Measurements from ENCODE around the gene NDC1.
"Not testable (repeated sequence)": the region's sequence is repeated elsewhere in the genome, so short reads cannot be mapped to it uniquely, and the experiment has no call there.

NDC1 gene

GRCh38 chr1:53822931-53823330 is 15.2 kb downstream of the NDC1 start:
- no peak for DNase-seq

DNA sequence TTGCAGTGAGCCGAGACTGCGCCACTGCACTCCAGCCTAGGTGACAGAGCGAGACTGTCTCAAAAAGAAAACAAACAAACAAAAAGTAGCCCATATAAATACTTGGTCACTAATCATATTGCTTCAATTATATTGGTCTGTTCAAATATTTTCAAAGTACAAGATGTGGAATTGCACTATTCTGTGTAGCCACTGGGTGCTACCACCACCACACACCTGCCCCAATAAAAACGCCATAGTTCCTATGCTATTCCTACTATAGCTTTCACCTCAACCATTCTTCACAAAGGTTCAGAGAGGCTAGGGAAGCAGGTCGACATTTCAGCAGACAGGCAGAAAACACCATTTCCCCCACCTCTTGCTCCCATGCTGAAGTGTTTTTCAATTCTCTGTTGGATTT is 16.7 kb downstream of the NDC1 start:
- DNase-seq = no peak

DNA sequence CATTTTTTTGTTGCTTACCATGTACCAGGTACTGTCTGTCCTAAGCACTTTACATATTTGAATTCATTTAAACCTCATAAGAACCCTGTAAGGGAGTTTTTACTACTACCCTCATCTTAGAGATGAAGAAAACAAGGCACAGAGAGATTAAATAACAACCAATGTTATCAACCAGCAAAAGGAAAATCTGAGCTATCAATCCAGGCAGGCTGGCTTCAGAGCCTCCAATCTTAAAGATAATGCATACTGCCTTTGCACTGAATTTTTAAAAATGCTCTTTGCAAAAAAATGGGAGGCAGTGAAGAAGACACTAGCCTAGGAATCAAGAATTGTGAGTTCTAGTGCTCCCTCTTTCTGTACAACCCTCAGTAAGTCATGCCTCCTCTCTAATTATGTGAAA is 18.7 kb downstream of the NDC1 start:
- DNase-seq = no peak

DNA sequence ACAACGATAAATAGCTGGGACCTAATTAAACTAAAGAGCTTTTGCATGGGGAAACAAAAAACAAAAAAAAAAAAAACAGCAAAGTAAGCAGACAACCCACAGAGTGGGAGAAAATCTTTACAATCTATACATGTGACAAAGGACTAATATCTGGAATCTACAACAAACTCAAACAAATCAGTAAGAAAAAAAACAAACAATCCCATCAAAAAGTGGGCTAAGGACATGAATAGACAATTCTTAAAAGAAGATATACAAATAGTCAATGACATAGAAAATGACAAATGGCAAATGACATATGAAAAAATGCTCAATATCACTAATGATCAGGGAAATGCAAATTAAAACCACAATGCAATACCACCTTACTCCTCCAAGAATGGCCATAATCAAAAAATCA is 21.5 kb downstream of the NDC1 start:
- DNase-seq = not testable (repeated sequence)

DNA sequence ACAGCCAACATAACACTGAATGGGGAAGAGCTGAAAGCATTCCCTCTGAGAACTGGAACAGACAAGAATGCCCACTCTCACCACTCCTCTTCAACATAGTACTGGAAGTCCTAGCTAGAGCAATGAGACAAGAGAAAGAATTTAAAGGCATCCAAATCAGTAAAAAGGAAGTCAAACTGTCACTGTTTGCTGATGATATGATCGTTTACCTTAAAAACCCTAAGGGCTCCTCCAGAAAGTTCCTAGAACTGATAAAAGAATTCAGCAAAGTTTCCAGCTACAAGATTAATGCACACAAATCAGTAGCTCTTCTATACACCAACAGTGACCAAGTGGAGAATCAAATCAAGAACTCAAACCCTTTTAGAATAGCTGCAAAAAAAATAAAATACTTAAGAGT is 22.6 kb downstream of the NDC1 start:
- not testable (repeated sequence) for DNase-seq

DNA sequence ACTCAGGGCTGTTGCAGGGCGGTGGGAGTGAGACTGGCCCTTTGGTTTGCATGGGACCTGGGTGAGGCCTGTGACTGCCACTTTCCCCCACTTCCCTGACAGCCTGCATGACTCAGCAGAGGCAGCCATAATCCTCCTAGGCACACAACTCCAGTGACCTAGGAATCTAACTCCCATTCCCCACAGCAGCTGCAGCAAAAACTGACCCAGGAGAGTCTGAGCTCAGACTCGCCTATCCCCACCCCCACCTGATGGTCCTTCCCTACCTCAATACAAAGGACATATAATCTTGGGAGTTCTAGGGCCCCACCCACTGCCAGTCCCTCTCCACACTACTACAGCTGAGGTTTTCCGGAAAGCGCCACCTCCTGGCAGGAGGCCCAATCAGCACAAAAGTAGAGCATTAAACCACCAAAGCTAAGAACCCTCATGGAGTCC is 26.7 kb downstream of the NDC1 start:
- DNase-seq = no peak

DNA sequence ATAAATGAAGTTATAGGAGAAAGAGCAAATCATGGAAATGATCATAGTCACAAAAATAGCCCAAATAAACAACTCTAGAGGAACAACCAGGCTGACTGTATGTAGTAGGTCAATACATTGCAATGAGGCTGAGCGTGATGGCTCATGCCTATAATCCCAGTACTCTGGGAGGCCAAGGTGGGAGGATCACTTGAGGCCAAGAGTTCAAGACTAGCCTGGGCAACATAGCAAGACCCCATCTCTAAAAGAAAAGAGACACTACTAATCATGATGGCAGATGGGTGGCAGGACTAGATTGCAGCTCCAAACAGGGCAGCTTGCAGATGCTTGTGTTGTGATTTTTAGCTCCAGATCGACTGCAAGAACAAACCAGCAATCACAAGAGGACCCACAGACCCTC is 27.6 kb downstream of the NDC1 start:
- no peak for DNase-seq

DNA sequence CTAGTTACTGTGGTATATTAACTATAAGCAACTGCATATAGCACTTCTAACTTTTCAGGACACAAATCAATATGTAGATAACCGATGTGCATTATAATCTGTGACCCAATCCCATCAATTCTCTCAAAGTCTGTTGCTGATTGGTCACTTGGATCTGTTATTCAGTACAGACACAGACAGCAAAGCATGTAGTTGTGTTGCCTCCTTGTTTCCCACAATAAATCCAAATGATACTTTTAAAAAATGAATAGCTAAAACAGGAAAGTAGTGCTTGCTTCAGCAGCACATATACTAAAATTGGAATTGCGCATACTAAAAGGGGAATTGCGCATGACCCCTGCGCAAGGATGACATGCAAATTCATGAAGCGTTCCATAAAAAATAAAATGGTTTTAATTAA is 28.1 kb downstream of the NDC1 start:
- DNase-seq = no peak

GRCh38 chr1:53807916-53808315 is 30.2 kb downstream of the NDC1 start:
- no peak for DNase-seq

GRCh38 chr1:53804791-53805505 is 33.1 kb downstream of the NDC1 start:
- DNase-seq = no peak

DNA sequence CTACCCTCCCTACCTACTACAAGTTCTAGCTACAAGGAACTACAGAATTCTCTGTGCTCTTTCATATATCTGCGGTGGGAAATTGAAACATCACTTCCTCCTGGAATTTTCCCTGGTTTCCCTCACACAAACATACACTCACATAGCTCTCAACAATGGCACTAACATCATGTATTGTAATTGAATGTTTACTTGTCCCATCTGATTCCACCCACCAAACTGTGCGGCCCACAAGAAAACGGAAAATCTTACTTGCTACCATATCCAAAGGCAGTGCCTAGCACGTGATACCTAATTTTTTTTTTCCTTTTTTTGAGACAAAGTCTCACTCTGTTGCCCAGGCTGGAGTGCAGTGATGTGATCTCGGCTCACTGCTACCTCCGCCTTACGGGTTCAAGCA is 33.9 kb downstream of the NDC1 start:
- DNase-seq = no peak

GRCh38 chr1:53800621-53801020 is 37.5 kb downstream of the NDC1 start:
- DNase-seq = no peak

DNA sequence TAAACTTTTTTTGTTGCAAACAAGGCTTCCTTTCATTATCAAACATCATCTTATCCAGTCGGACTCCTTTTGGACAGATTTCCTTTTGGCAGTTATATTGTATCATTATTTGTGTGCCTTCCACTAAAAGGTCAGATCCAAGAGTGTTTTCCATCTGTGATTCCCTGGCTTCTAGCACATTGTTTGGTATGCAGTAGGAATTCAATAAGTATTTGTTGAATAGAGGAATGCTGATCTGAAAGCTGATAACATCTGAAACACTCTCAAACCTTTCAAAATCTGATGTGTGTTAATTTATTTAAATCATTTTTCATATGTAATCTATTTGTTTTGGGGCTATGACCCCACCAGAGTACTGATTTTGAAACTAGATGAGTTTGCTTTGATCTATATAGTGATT is 39.0 kb downstream of the NDC1 start:
- no peak for DNase-seq

- no peak for DNase-seq
These were observed 45.3 kb downstream of the NDC1 start for GRCh38 chr1:53792806-53793205.

DNA sequence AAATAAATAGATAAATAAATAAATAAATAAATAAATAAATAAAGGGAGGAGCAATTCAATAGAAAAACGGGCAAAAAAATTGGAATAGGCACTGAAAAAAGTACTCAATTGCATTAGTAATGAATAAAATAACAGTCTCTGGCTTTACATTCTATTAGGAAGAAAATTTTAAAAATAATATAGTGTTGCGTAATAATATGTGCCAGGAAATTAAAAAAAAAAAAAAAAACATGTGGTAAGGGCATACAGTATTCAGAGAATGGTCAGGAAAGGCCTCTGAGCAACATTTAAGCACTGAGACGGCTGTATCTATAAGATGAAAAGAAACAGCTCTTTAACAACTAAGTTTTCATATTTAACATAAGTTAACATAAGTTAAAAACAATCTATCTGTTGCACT is 50.4 kb downstream of the NDC1 start:
- no peak for DNase-seq

DNA sequence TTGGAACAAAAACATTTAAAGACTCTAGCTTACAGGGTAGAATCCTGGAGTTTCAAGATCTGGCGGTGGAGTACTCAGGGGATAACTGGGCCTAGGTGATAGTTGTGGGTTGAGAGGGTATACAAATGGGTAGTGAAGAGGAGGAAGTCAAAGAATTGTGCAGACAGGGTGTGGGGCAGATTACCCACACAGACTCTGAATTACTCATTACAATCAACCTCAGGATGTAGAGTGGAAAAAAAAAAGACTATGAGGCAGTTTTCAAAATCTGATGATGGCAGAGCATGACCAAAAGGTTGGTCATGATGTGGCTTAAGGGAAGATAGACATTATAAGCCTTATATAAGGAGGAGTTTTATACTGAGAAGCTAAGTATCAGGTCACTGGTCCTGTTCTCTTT is 55.0 kb downstream of the NDC1 start:
- DNase-seq = no peak

- DNase-seq = no peak
These were observed 56.4 kb downstream of the NDC1 start for GRCh38 chr1:53781654-53782053.

DNA sequence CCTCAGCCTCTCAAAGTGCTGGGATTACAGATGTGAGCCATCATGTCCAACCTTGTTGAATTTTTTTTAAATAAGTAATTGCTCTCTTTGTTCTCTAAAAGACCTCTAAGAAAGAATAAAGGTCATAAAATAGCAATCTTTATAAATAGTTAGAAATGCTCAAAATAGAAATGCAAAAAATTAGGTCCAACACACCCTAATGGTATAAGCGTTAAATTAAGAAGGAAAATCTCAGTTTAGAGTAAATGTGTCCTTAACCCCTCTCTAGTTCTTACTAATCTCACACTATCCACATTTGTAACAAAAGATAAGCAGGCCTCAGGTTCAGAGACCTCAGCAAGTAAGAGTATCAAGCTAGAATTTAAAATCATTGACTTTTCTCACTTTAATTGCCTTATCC is 60.8 kb downstream of the NDC1 start:
- no peak for DNase-seq

DNA sequence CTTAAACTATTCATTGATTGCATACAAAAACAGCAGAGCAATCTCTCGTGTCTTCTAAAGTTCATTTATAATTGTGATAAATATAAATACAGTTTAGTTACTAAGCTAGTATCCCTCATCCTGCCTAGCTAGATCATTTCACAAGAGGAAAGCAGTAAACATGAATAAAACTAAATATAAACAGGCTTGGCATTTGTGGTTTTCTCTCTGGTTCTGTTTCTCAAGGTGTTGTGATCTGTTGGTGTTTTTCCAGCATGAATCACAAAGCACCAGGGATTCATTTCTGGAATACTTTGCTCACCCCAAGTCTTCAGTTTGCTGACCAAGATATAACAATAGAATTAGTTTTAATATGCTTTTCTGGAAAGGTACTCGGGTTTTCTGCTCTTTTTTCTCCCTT is 66.4 kb downstream of the NDC1 start:
- DNase-seq = no peak

- DNase-seq = no peak
These were observed 68.3 kb downstream of the NDC1 start for GRCh38 chr1:53769780-53770179.

- no peak for DNase-seq
These were observed 68.9 kb downstream of the NDC1 start for GRCh38 chr1:53769184-53769583.

- DNase-seq = no peak
These were observed 71.2 kb downstream of the NDC1 start for GRCh38 chr1:53766831-53767405.

- DNase-seq = no peak
These were observed 71.8 kb downstream of the NDC1 start for GRCh38 chr1:53766194-53766742.

GRCh38 chr1:53765657-53766056 is 72.4 kb downstream of the NDC1 start:
- DNase-seq = no peak

- no peak for DNase-seq
These were observed 74.2 kb downstream of the NDC1 start for GRCh38 chr1:53763911-53764310.
